ENCODE measurements around the gene HIKESHI.
"Not testable (repeated sequence)": the region's sequence is repeated elsewhere in the genome, so short reads cannot be mapped to it uniquely, and the experiment has no call there.

The HIKESHI gene

GRCh38 chr11:86302092-86302793 lies at the start of gene HIKESHI:
HIKESHI (plus strand) TSS chr11:86302240; CDS start chr11:86302449, 209 bp downstream.
- in situ Hi-C loops (cut with MboI; ENCODE audit: low sequenced_read_pairs), result no loop called here

- in situ Hi-C loops (cut with MboI; ENCODE audit: low sequenced_read_pairs), result no loop called here
Measured at GRCh38 chr11:86255896-86256295, 46.1 kb upstream of the HIKESHI start.

GRCh38 chr11:86256608-86257007 lies 45.4 kb upstream of the HIKESHI start:
- in situ Hi-C loops (cut with MboI; ENCODE audit: low sequenced_read_pairs), result no loop called here

GRCh38 chr11:86257446-86257845 lies 44.6 kb upstream of the HIKESHI start:
- in situ Hi-C loops (cut with MboI; ENCODE audit: low sequenced_read_pairs), result no loop called here

- in situ Hi-C loops (cut with MboI; ENCODE audit: low sequenced_read_pairs), result no loop called here
Measured at GRCh38 chr11:86259730-86260129, 42.3 kb upstream of the HIKESHI start.

GRCh38 chr11:86261328-86261727 lies 40.7 kb upstream of the HIKESHI start:
- in situ Hi-C loops (cut with MboI; ENCODE audit: low sequenced_read_pairs), result no loop called here

GRCh38 chr11:86262387-86262786 lies 39.7 kb upstream of the HIKESHI start:
- in situ Hi-C loops (cut with MboI; ENCODE audit: low sequenced_read_pairs), result no loop called here

- in situ Hi-C loops (cut with MboI; ENCODE audit: low sequenced_read_pairs), result no loop called here
Measured at GRCh38 chr11:86264649-86265048, 37.4 kb upstream of the HIKESHI start.

GRCh38 chr11:86265194-86265593 lies 36.8 kb upstream of the HIKESHI start:
- in situ Hi-C loops (cut with MboI; ENCODE audit: low sequenced_read_pairs), result no loop called here

- in situ Hi-C loops (cut with MboI; ENCODE audit: low sequenced_read_pairs), result no loop called here
Measured at GRCh38 chr11:86269645-86270044, 32.4 kb upstream of the HIKESHI start.

- in situ Hi-C loops (cut with MboI; ENCODE audit: low sequenced_read_pairs), result no loop called here
Measured at GRCh38 chr11:86274503-86274902, 27.5 kb upstream of the HIKESHI start.

GRCh38 chr11:86274999-86275398 lies 27.0 kb upstream of the HIKESHI start:
- in situ Hi-C loops (cut with MboI; ENCODE audit: low sequenced_read_pairs), result no loop called here

GRCh38 chr11:86275493-86276370 lies 26.3 kb upstream of the HIKESHI start:
- in situ Hi-C loops (cut with MboI; ENCODE audit: low sequenced_read_pairs), result no loop called here

GRCh38 chr11:86277741-86278140 lies 24.3 kb upstream of the HIKESHI start:
- in situ Hi-C loops (cut with MboI; ENCODE audit: low sequenced_read_pairs), result no loop called here

GRCh38 chr11:86278226-86278625 lies 23.8 kb upstream of the HIKESHI start:
- in situ Hi-C loops (cut with MboI; ENCODE audit: low sequenced_read_pairs), result no loop called here

GRCh38 chr11:86279747-86280146 lies 22.3 kb upstream of the HIKESHI start:
- in situ Hi-C loops (cut with MboI; ENCODE audit: low sequenced_read_pairs), result no loop called here

GRCh38 chr11:86287468-86287796 lies 14.6 kb upstream of the HIKESHI start:
- in situ Hi-C loops (cut with MboI; ENCODE audit: low sequenced_read_pairs), result no loop called here

- in situ Hi-C loops (cut with MboI; ENCODE audit: low sequenced_read_pairs), result no loop called here
Measured at GRCh38 chr11:86288776-86289507, 13.1 kb upstream of the HIKESHI start.

- in situ Hi-C loops (cut with MboI; ENCODE audit: low sequenced_read_pairs), result not testable (repeated sequence)
Measured at GRCh38 chr11:86289508-86290280, 12.3 kb upstream of the HIKESHI start.

- in situ Hi-C loops (cut with MboI; ENCODE audit: low sequenced_read_pairs), result no loop called here
Measured at GRCh38 chr11:86291466-86292262, 10.4 kb upstream of the HIKESHI start.

Data from hTERT RPE-1 (cell line).